GM06990 (cell line): ENCODE measurements around the gene SPARC.
A peak's percentile ranks its signal among the peaks of the same experiment; 100 is the strongest.
"Not testable (repeated sequence)": the region's sequence is repeated elsewhere in the genome, so short reads cannot be mapped to it uniquely, and the experiment has no call there.

ENCODE experiments used
- DNase-seq: peaks from one replicate; pipeline ENCODE4 v3.0.0-alpha.2; 2011; ENCODE audit not compliant: insufficient read length; ENCODE audit errors: extremely low read depth
- H3K27me3 ChIP-seq: replicated peaks from 2 replicates; pipeline ENCODE4 v1.6.0; 2011; ENCODE audit warnings: low read length; ENCODE audit not compliant: control insufficient read depth, insufficient read depth
- H3K36me3 ChIP-seq: 2 replicates; pipeline ENCODE4 v1.5.1; 2011; ENCODE audit warnings: low read length; ENCODE audit not compliant: control insufficient read depth, insufficient read depth
- H3K4me3 ChIP-seq: replicated peaks from 2 replicates; pipeline ENCODE4 v1.5.1; 2011; ENCODE audit warnings: low read depth, mild to moderate bottlenecking, control low read depth, low read length
- TF ChIP-seq, protein P1 (sequence below): IDR thresholded peaks from 2 replicates; pipeline ENCODE4 v1.5.1; 2011; ENCODE audit warnings: low read length, control low read depth, mild to moderate bottlenecking, inconsistent platforms; ENCODE audit not compliant: insufficient read depth, poor library complexity, severe bottlenecking

The SPARC gene, protein sequence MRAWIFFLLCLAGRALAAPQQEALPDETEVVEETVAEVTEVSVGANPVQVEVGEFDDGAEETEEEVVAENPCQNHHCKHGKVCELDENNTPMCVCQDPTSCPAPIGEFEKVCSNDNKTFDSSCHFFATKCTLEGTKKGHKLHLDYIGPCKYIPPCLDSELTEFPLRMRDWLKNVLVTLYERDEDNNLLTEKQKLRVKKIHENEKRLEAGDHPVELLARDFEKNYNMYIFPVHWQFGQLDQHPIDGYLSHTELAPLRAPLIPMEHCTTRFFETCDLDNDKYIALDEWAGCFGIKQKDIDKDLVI

DNA sequence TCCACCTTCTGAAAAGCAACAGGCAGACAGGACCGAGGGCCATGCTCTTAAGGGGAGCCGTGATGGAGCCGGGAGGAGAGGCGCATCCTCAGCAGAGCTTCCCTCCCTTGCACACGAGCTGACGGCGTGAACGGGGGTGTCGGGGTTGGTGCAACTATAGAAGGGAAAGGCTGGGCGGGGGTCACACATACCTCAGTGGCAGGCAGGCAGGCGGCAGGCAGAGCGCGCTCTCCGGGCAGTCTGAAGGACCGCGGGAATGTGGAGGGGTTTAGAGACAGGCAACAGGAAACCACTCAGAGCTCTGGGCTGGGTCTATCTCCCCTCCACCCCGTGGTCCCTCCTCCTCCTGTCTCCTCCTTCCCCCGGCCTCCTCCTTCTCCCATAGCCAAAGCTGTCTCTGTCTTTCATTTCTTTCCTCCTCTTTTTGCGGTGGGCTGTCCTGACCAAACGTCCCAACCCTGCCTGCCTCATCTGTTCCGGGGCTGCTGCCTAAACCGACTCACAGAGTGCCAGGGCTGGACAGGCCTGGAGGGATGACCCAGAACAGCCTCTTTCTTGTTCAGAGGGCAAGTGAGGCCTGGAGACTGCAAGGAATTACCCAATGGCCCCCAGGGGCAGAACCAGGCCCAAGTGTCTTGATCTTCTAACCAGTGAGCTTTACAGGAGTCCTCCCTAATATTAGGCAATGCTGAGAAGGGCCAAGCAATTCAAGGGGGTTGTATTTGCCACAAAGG, at the start of gene SPARC:
Gene SPARC (minus strand): TSS at position 242 of the 734 bp plus-strand sequence. CDS start 10,727 bp downstream, outside the sequence.
- Histone ChIP-seq H3K27me3 (no peaks in the 10 kb centered on the region), H3K36me3 (no peaks in the 10 kb centered on the region; the same call in 1 of the 2 replicates), H3K4me3 (peak within 1 kb of the TSS; percentile 76)
- TF ChIP-seq, protein P1, sequence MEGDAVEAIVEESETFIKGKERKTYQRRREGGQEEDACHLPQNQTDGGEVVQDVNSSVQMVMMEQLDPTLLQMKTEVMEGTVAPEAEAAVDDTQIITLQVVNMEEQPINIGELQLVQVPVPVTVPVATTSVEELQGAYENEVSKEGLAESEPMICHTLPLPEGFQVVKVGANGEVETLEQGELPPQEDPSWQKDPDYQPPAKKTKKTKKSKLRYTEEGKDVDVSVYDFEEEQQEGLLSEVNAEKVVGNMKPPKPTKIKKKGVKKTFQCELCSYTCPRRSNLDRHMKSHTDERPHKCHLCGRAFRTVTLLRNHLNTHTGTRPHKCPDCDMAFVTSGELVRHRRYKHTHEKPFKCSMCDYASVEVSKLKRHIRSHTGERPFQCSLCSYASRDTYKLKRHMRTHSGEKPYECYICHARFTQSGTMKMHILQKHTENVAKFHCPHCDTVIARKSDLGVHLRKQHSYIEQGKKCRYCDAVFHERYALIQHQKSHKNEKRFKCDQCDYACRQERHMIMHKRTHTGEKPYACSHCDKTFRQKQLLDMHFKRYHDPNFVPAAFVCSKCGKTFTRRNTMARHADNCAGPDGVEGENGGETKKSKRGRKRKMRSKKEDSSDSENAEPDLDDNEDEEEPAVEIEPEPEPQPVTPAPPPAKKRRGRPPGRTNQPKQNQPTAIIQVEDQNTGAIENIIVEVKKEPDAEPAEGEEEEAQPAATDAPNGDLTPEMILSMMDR = no peak
- peak; percentile 55 for DNase-seq

DNA sequence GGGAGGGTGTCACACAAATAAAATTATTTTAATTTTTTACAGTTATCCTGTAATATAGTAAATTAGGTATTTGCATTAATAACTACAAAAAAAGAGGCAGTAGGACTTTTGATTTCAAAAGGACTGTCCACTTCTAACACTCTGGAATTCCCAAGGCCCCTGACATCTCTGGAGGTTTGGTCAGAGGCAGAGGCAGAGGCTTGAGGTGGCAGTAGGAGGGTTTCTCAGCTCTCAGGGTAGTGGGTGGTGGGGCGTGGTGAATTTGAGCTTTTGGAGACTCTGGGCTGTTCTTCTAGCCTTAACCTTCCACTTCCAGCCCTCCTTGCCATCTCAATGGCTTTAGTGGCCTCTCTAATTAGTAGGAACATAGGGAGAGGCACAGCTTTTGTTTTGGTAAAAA, 48.9 kb upstream of the SPARC start:
- no peak overlapping the region for H3K4me3 ChIP-seq
- TF ChIP-seq, protein P1 = no peak
- no peaks in the 10 kb centered on the region for H3K27me3 ChIP-seq
- no peaks in the 10 kb centered on the region; the same call in 1 of the 2 replicates for H3K36me3 ChIP-seq
- no peak for DNase-seq

DNA sequence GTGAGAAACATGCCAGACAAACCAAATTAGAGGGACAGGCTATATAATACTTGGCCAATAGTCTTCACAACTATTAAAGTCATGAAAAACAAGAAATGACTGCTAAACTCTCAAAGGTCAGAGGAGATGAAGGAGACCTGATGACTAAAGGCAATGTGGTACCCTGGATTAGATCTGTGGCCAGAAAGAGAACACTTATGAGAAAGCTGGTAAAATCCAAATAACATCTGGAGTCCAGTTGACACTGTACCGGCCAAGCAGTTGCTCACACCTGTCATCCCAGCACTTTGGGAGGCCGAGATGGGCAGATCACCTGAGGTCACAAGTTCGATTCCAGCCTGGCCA, 47.3 kb upstream of the SPARC start:
- no peaks in the 10 kb centered on the region; the same call in 1 of the 2 replicates for H3K36me3 ChIP-seq
- TF ChIP-seq, protein P1 = no peak
- H3K27me3 ChIP-seq = no peaks in the 10 kb centered on the region
- no peak overlapping the region for H3K4me3 ChIP-seq
- DNase-seq = no peak

DNA sequence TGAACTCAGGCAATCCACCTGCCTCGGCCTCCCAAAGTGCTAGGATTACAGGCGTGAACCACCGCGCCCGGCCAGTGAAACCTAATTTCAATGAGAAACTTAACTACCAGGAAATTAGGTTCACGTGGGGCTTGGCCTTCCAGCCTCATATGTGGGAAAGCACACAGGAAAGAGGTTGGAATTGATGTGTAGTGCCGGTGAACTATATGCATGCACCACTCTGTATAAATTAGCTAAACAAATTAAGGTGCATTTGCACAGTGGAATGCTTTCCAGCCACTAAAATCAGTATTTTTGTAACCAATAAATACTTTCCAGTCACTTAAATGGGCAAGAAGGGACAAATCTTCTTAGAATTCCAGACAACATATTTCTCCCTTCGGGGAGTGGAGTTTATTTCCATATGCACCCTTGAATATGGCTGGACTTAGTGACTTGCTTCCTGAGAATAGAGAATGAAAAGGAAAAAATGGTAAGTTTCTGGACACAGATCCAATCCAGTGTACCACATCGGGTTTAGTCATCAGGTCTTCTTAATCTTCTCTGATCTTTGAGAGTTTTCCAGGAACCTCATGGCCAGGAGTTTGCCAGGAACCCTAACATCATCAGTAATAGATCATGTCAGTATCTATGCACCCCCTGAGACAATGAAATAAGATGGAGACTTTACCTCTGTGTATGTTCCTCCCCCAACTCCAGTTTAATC, 46.8 kb upstream of the SPARC start:
- DNase-seq = no peak
- no peaks in the 10 kb centered on the region; the same call in 1 of the 2 replicates for H3K36me3 ChIP-seq
- H3K27me3 ChIP-seq = no peaks in the 10 kb centered on the region
- TF ChIP-seq, protein P1 = no peak
- no peak overlapping the region for H3K4me3 ChIP-seq

DNA sequence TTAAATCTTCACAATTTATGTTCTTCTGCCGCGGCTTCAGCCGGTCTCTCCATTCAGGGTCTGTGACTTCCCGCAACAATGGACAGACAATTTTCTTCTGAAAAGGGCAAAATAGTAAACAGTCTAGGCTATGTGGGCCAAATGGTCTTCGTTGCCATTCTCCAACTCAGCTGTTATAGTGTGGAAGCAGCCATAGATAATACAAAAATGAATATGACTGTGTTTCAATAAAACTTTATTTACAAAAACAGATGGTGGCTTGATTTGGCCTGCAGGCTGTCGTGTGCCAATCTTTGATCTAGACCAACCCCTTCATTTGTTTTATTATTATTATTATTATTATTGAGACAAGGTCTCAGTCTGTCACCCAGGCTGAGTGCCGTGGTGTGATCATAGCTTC, 43.7 kb upstream of the SPARC start:
- TF ChIP-seq, protein P1 = no peak
- H3K4me3 ChIP-seq = no peak overlapping the region

DNA sequence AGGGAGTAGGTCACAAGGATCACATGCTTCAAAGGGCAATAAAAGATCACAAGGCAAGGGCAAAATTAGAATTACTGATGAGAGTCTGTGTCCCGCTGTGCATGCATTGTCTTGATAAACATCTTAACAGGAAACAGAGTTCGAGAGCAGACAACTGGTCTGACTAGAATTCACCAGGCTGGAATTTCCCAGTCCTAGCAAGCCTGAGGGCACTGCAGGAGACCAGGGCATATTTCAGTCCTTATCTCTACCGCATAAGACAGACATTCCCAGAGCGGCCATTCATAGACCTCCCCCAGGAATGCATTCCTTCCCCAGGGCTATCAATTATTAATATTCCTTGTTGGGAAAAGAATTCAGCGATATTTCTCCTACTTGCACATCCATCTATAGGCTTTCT, 42.9 kb upstream of the SPARC start:
- not testable (repeated sequence) for H3K36me3 ChIP-seq, H3K4me3 ChIP-seq, H3K27me3 ChIP-seq, DNase-seq

More for the DNA sequence above, 43.7 kb upstream of the SPARC start:
- no peaks in the 10 kb centered on the region for H3K36me3 ChIP-seq
- DNase-seq = no peak
- H3K27me3 ChIP-seq = no peaks in the 10 kb centered on the region
